ENCODE measurements around the gene KPTN.
A peak's percentile ranks its signal among the peaks of the same experiment; 100 is the strongest.

KPTN gene

GRCh38 chr19:47434088-47434487 lies 49.9 kb downstream of the KPTN start:
- DNase-seq (ENCODE audit: low read depth): no peak

GRCh38 chr19:47433121-47433520 lies 50.9 kb downstream of the KPTN start:
- no peak for DNase-seq (ENCODE audit: low read depth)

- no peak for DNase-seq (ENCODE audit: low read depth)
These were observed 51.5 kb downstream of the KPTN start for GRCh38 chr19:47432499-47432898.

- DNase-seq (ENCODE audit: low read depth): no peak
These were observed 51.9 kb downstream of the KPTN start for GRCh38 chr19:47432091-47432490.

- no peak for DNase-seq (ENCODE audit: low read depth)
These were observed 53.8 kb downstream of the KPTN start for GRCh38 chr19:47430041-47430802.

- DNase-seq (ENCODE audit: low read depth): no peak
These were observed 54.8 kb downstream of the KPTN start for GRCh38 chr19:47429140-47429793.

GRCh38 chr19:47428177-47428894 lies 55.7 kb downstream of the KPTN start:
- peak; percentile 97 for DNase-seq (ENCODE audit: low read depth)

- DNase-seq (ENCODE audit: low read depth): no peak
These were observed 56.5 kb downstream of the KPTN start for GRCh38 chr19:47427241-47428176.
